Measurements from ENCODE around the gene CLNK. TPM values are rescaled to one million over a fixed set of nuclear protein-coding genes. Genes with fewer than 3 reads are reported as not detected.

Gene CLNK
- total and polyA plus RNA-seq, 2 donors, result 0.15 to 1.2 TPM

- Histone ChIP-seq H3K4me3 (ENCODE audit: low read depth, low read length) (no peak overlapping the region), H3K27ac (ENCODE audit: low read depth) (no peak overlapping the region), H3K36me3 (ENCODE audit: insufficient read depth) (no peaks in the 10 kb centered on the region), H3K4me1 (ENCODE audit: insufficient read depth) (no peaks in the 10 kb centered on the region)
- 24% methylated on average over 5 of the region's 5 CpGs for WGBS
- peak; percentile 54 for DNase-seq (ENCODE audit: extremely low spot score)
Observed at GRCh38 chr4:10664408-10664807, 20.2 kb downstream of the CLNK start.

GRCh38 chr4:10662937-10663336 is 21.6 kb downstream of the CLNK start:
- Histone ChIP-seq H3K4me3 (ENCODE audit: low read depth, low read length) (no peak overlapping the region), H3K36me3 (ENCODE audit: insufficient read depth) (no peaks in the 10 kb centered on the region), H3K27ac (ENCODE audit: low read depth) (no peak overlapping the region), H3K4me1 (ENCODE audit: insufficient read depth) (no peaks in the 10 kb centered on the region)
- 68% methylated on average over 5 of the region's 5 CpGs for WGBS
- DNase-seq (ENCODE audit: extremely low spot score), result no peak

- WGBS, result 83% methylated on average over 3 of the region's 3 CpGs
- Histone ChIP-seq H3K27ac (ENCODE audit: low read depth) (no peak overlapping the region), H3K36me3 (ENCODE audit: insufficient read depth) (no peaks in the 10 kb centered on the region), H3K4me3 (ENCODE audit: low read depth, low read length) (no peak overlapping the region), H3K4me1 (ENCODE audit: insufficient read depth) (no peaks in the 10 kb centered on the region)
- no peak for DNase-seq (ENCODE audit: extremely low spot score)
Observed at GRCh38 chr4:10661047-10661446, 23.5 kb downstream of the CLNK start.

- DNase-seq (ENCODE audit: extremely low spot score), result no peak
- Histone ChIP-seq H3K36me3 (ENCODE audit: insufficient read depth) (no peaks in the 10 kb centered on the region), H3K27ac (ENCODE audit: low read depth) (no peak overlapping the region), H3K4me1 (ENCODE audit: insufficient read depth) (no peaks in the 10 kb centered on the region), H3K4me3 (ENCODE audit: low read depth, low read length) (no peak overlapping the region)
- 73% methylated on average over 6 of the region's 6 CpGs for WGBS
Observed at GRCh38 chr4:10659251-10659650, 25.3 kb downstream of the CLNK start.

DNA sequence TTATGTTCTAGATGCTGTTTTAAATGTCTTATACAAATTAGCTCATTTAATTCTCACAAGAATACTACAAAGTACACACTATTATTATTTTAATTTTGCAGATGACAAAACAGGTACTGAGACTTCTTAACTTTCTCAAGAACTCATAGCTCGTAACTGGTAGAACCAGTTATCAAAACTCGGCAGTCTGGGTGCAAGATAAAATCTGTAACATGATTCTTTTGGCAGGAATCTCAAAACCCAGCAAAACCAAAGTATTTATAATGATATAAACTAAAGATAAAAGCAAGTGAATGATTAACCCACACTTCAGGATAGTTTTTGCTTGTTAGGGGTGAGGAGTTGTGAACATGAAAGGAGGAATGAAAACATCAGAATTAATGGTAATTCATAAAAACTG is 27.6 kb downstream of the CLNK start:
- peak; percentile 58 for DNase-seq (ENCODE audit: extremely low spot score)
- no peaks in the 10 kb centered on the region for H3K4me1 ChIP-seq (ENCODE audit: insufficient read depth)
- 37% methylated on average over 2 of the region's 2 CpGs for WGBS
- no peaks in the 10 kb centered on the region for H3K36me3 ChIP-seq (ENCODE audit: insufficient read depth)
- no peak overlapping the region for H3K27ac ChIP-seq (ENCODE audit: low read depth)
- H3K4me3 ChIP-seq (ENCODE audit: low read depth, low read length), result no peak overlapping the region

GRCh38 chr4:10656420-10656819 is 28.1 kb downstream of the CLNK start:
- WGBS, result 89% methylated on average over 3 of the region's 3 CpGs

DNA sequence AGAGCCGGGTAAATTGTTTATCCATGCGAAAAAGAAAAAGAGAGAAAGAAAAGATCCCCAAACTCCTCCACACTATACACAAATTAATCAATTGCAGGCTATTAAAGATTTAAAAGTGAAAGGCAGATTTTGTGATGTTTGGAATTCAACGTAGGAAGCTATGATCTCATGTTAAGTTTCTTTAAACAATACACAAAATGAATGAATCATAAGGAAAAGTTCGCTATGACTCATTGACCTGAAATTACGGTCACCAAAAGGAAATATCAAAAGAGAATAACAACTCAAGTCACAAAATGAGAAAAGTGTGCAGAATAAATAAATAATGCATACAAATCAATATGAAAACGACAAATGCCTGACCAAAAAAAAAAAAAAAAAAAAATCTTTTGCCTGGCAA is 28.6 kb downstream of the CLNK start:
- Histone ChIP-seq H3K4me3 (ENCODE audit: low read depth, low read length) (no peak overlapping the region), H3K4me1 (ENCODE audit: insufficient read depth) (no peaks in the 10 kb centered on the region), H3K36me3 (ENCODE audit: insufficient read depth) (no peaks in the 10 kb centered on the region), H3K27ac (ENCODE audit: low read depth) (no peak overlapping the region)
- 71% methylated on average over 6 of the region's 6 CpGs for WGBS
- DNase-seq (ENCODE audit: extremely low spot score), result no peak

More at GRCh38 chr4:10656420-10656819, 28.1 kb downstream of the CLNK start:
- H3K36me3 ChIP-seq (ENCODE audit: insufficient read depth), result no peaks in the 10 kb centered on the region
- H3K4me3 ChIP-seq (ENCODE audit: low read depth, low read length), result no peak overlapping the region
- no peak for DNase-seq (ENCODE audit: extremely low spot score)
- H3K4me1 ChIP-seq (ENCODE audit: insufficient read depth), result no peaks in the 10 kb centered on the region
- no peak overlapping the region for H3K27ac ChIP-seq (ENCODE audit: low read depth)

DNA sequence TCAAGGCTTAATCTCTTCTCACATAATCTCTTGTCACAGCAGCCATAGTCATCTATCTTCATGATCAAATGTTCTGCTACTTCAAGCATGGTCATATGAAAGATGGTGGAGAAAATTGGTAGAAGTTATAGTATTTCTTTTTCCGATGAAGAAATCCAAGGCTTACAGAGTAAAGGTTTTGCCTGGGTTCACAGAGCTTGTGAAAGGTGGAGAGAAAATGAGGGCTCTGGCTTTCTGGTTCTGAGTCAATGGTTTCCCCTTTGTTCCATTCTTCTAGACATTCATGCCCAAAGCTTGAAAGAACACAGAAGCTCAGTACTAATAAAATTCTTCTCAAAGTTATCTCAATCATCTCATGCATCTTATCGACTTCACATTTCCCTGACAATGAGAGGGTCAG is 36.1 kb downstream of the CLNK start:
- Histone ChIP-seq H3K4me3 (ENCODE audit: low read depth, low read length) (no peak overlapping the region), H3K36me3 (ENCODE audit: insufficient read depth) (no peaks in the 10 kb centered on the region), H3K4me1 (ENCODE audit: insufficient read depth) (no peaks in the 10 kb centered on the region), H3K27ac (ENCODE audit: low read depth) (no peak overlapping the region)
- WGBS, result 61% methylated on average over 2 of the region's 2 CpGs
- DNase-seq (ENCODE audit: extremely low spot score), result no peak

- no peaks in the 10 kb centered on the region for H3K4me1 ChIP-seq (ENCODE audit: insufficient read depth)
- no peak overlapping the region for H3K27ac ChIP-seq (ENCODE audit: low read depth)
- DNase-seq (ENCODE audit: extremely low spot score), result no peak
- H3K4me3 ChIP-seq (ENCODE audit: low read depth, low read length), result no peak overlapping the region
- no peaks in the 10 kb centered on the region for H3K36me3 ChIP-seq (ENCODE audit: insufficient read depth)
- 65% methylated on average over 3 of the region's 3 CpGs for WGBS
Observed at GRCh38 chr4:10647846-10648245, 36.7 kb downstream of the CLNK start.

- no peak overlapping the region for H3K27ac ChIP-seq (ENCODE audit: low read depth)
- no peaks in the 10 kb centered on the region for H3K4me1 ChIP-seq (ENCODE audit: insufficient read depth)
- no peak for DNase-seq (ENCODE audit: extremely low spot score)
- no peak overlapping the region for H3K4me3 ChIP-seq (ENCODE audit: low read depth, low read length)
- no peaks in the 10 kb centered on the region for H3K36me3 ChIP-seq (ENCODE audit: insufficient read depth)
- 79% methylated on average over 5 of the region's 5 CpGs for WGBS
Observed at GRCh38 chr4:10643600-10644425, 40.8 kb downstream of the CLNK start.

GRCh38 chr4:10640561-10641201 is 43.9 kb downstream of the CLNK start:
- 55% methylated on average over 5 of the region's 5 CpGs for WGBS
- H3K4me1 ChIP-seq (ENCODE audit: insufficient read depth), result no peaks in the 10 kb centered on the region
- no peak for DNase-seq (ENCODE audit: extremely low spot score)
- no peaks in the 10 kb centered on the region for H3K36me3 ChIP-seq (ENCODE audit: insufficient read depth)
- no peak overlapping the region for H3K27ac ChIP-seq (ENCODE audit: low read depth)
- H3K4me3 ChIP-seq (ENCODE audit: low read depth, low read length), result no peak overlapping the region

- H3K27ac ChIP-seq (ENCODE audit: low read depth), result no peak overlapping the region
- H3K36me3 ChIP-seq (ENCODE audit: insufficient read depth), result no peaks in the 10 kb centered on the region
- H3K4me1 ChIP-seq (ENCODE audit: insufficient read depth), result no peaks in the 10 kb centered on the region
- no peak for DNase-seq (ENCODE audit: extremely low spot score)
- H3K4me3 ChIP-seq (ENCODE audit: low read depth, low read length), result no peak overlapping the region
- 94% methylated on average over 2 of the region's 2 CpGs for WGBS
Observed at GRCh38 chr4:10639664-10640063, 44.9 kb downstream of the CLNK start.

GRCh38 chr4:10639100-10639499 is 45.5 kb downstream of the CLNK start:
- Histone ChIP-seq H3K4me3 (ENCODE audit: low read depth, low read length) (no peak overlapping the region), H3K27ac (ENCODE audit: low read depth) (no peak overlapping the region), H3K4me1 (ENCODE audit: insufficient read depth) (no peaks in the 10 kb centered on the region), H3K36me3 (ENCODE audit: insufficient read depth) (no peaks in the 10 kb centered on the region)
- 94% methylated on average over 1 of the region's 1 CpG for WGBS
- no peak for DNase-seq (ENCODE audit: extremely low spot score)

DNA sequence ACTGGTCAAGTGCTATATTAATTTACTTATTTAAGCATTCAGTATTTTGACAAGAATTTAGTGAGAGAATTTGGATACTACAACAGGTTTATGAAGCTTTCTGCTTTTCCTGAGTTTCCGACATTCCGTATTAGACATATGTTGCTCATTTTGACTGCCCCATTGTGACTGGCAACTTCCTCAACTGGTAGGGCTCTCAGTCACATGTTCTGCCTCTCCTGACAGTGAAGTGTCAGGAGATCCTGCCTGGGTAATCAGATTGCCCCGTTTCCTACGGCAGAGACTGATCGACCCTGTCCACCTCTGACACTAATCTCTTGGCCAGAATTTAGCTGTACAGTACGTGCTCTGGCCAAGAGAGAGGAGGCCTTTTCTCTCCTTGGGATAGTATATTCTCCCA is 49.5 kb downstream of the CLNK start:
- DNase-seq (ENCODE audit: extremely low spot score), result no peak
- no peak overlapping the region for H3K4me3 ChIP-seq (ENCODE audit: low read depth, low read length)
- no peak overlapping the region for H3K27ac ChIP-seq (ENCODE audit: low read depth)
- no peaks in the 10 kb centered on the region for H3K36me3 ChIP-seq (ENCODE audit: insufficient read depth)
- WGBS, result 38% methylated on average over 6 of the region's 6 CpGs
- no peaks in the 10 kb centered on the region for H3K4me1 ChIP-seq (ENCODE audit: insufficient read depth)

All from urinary bladder (tissue), 4 donors.